H1 (cell line): ENCODE data around the gene HEXIM2. TPM values are rescaled to one million over a fixed set of nuclear protein-coding genes. Genes with fewer than 3 reads are reported as not detected.
A peak's percentile ranks its signal among the peaks of the same experiment; 100 is the strongest.

Source experiments
- CTCF ChIA-PET: fragments of 300-600 bp; sonication (Branson Sonifier 250); formaldehyde crosslinking; loops from one replicate; lab custom pipeline; 2021; ENCODE audit not compliant: partially characterized antibody; lab: Charles Lee
- POLR2A ChIA-PET: fragments of 300-600 bp; sonication (Branson Sonifier 250); formaldehyde crosslinking; loops from one replicate; lab custom pipeline; 2021; ENCODE audit warnings: inconsistent platforms; ENCODE audit not compliant: partially characterized antibody; lab: Charles Lee
- DNase-seq, 2 experiments: peaks; one replicate each; pipeline versions ENCODE4 v3.0.0 to v3.0.0-alpha.2; 2010 to 2022; ENCODE audit warnings: low spot score in 2 of 2, low read depth in 1 of 2, mixed read lengths in 1 of 2
- FAIRE-seq: peaks from 2 replicates; lab custom pipeline; 2011; peaks lifted over from hg19 to GRCh38; lab: Jason Lieb, UNC
- H2AFZ ChIP-seq: 2 replicates; pipeline ENCODE4 v1.8.1; 2012; ENCODE audit warnings: low read length, inconsistent platforms
- H2AK5ac ChIP-seq: 2 replicates; pipeline ENCODE4 v1.6.1; 2013; ENCODE audit warnings: low read depth, low read length
- H2BK120ac ChIP-seq: replicated peaks from 2 replicates; pipeline ENCODE3; 2013; ENCODE audit warnings: low read depth, low read length, inconsistent platforms
- H2BK12ac ChIP-seq: 2 replicates; pipeline ENCODE4 v1.6.1; 2013; ENCODE audit warnings: low read depth, low read length
- H2BK15ac ChIP-seq: 2 replicates; pipeline ENCODE4 v1.6.1; 2013; ENCODE audit warnings: low read length
- H2BK20ac ChIP-seq: 2 replicates; pipeline ENCODE4 v1.6.1; 2013; ENCODE audit warnings: low read length
- H2BK5ac ChIP-seq: 2 replicates; pipeline ENCODE4 v1.6.1; 2013; ENCODE audit warnings: low read depth, low read length
- H3K14ac ChIP-seq: 2 replicates; pipeline ENCODE4 v1.6.1; 2013; ENCODE audit warnings: inconsistent platforms; ENCODE audit not compliant: insufficient read length
- H3K18ac ChIP-seq: 2 replicates; pipeline ENCODE4 v1.6.1; 2013; ENCODE audit warnings: low read length; ENCODE audit errors: extremely low read depth
- H3K23ac ChIP-seq: 2 replicates; pipeline ENCODE4 v1.6.1; 2013; ENCODE audit warnings: inconsistent platforms; ENCODE audit not compliant: insufficient read length
- H3K23me2 ChIP-seq: 2 replicates; pipeline ENCODE4 v1.6.1; 2013; ENCODE audit warnings: low read depth, low read length
- H3K27ac ChIP-seq: 2 replicates; pipeline ENCODE4 v1.6.1; 2011; ENCODE audit warnings: low read depth, low read length, inconsistent platforms
- H3K27me3 ChIP-seq, 4 experiments: replicated peaks in 1 of 4; 1 replicate in 1 of 4; 2 replicates in 3 of 4; pipeline versions ENCODE4 v1.6.1 to v1.8.1; 2011 to 2013; ENCODE audit warnings: low read length in 3 of 4, mild to moderate bottlenecking in 3 of 4, inconsistent platforms in 2 of 4, mixed read lengths in 2 of 4, moderate library complexity in 1 of 4; ENCODE audit not compliant: control insufficient read depth in 3 of 4, insufficient read depth in 3 of 4; ENCODE audit errors: extremely low read depth in 1 of 4
- H3K36me3 ChIP-seq, 4 experiments: 2 replicates each; pipeline versions ENCODE4 v1.6.1 to v1.8.1; 2011 to 2013; ENCODE audit warnings: mild to moderate bottlenecking in 4 of 4, low read length in 3 of 4, moderate library complexity in 2 of 4, control low read depth in 1 of 4, inconsistent platforms in 1 of 4; ENCODE audit not compliant: insufficient read depth in 4 of 4, control insufficient read depth in 2 of 4
- H3K4ac ChIP-seq: replicated peaks from 2 replicates; pipeline ENCODE3; 2013; ENCODE audit warnings: low read length, low read depth, mixed read lengths, inconsistent platforms; ENCODE audit not compliant: insufficient read length
- H3K4me1 ChIP-seq, 4 experiments: replicated peaks in 1 of 4; 1 replicate in 1 of 4; 2 replicates in 3 of 4; pipeline versions ENCODE4 v1.6.1 to v1.8.1; 2011 to 2013; ENCODE audit warnings: low read length in 3 of 4, inconsistent platforms in 2 of 4, mixed read lengths in 1 of 4; ENCODE audit not compliant: insufficient read depth in 4 of 4, control insufficient read depth in 3 of 4
- H3K4me2 ChIP-seq, 2 experiments: 2 replicates each; pipeline versions ENCODE4 v1.6.1 to v1.8.1; 2011 to 2013; ENCODE audit warnings: low read depth in 2 of 2, low read length in 2 of 2, control low read depth in 1 of 2, inconsistent platforms in 1 of 2, mild to moderate bottlenecking in 1 of 2; ENCODE audit not compliant: insufficient read depth in 1 of 2
- H3K4me3 ChIP-seq, 4 experiments: fragments of 200-600, 300-600 bp in 1 of 4; sonication (generic), shearing (Covaris generic), sonication (Bioruptor Twin) in 1 of 4; 2 replicates each; pipeline versions ENCODE4 v1.5.1 to v1.8.1; 2011 to 2016; ENCODE audit warnings: low read length in 4 of 4, low read depth in 3 of 4, control low read depth in 2 of 4, inconsistent platforms in 2 of 4, mild to moderate bottlenecking in 2 of 4, mixed read lengths in 1 of 4, moderate library complexity in 1 of 4; ENCODE audit not compliant: insufficient read depth in 2 of 4; ENCODE audit errors: extremely low read depth in 1 of 4
- H3K56ac ChIP-seq: replicated peaks from 2 replicates; pipeline ENCODE3; 2013; ENCODE audit warnings: low read depth, mild to moderate bottlenecking, mixed read lengths, low read length, inconsistent platforms; ENCODE audit not compliant: insufficient read length
- H3K79me1 ChIP-seq: 2 replicates; pipeline ENCODE4 v1.6.1; 2013; ENCODE audit warnings: low read depth, low read length, control low read depth
- H3K79me2 ChIP-seq, 2 experiments: 2 replicates each; pipeline versions ENCODE4 v1.6.1 to v1.8.1; 2012 to 2013; ENCODE audit warnings: low read length in 2 of 2, mild to moderate bottlenecking in 2 of 2, inconsistent platforms in 1 of 2; ENCODE audit not compliant: insufficient read depth in 2 of 2, control insufficient read depth in 1 of 2
- H3K9ac ChIP-seq, 4 experiments: replicated peaks in 1 of 4; 1 replicate in 1 of 4; 2 replicates in 3 of 4; pipeline versions ENCODE4 v1.6.1 to v1.8.1; 2011 to 2013; ENCODE audit warnings: low read depth in 3 of 4, low read length in 3 of 4, control low read depth in 2 of 4, mild to moderate bottlenecking in 2 of 4, moderate library complexity in 2 of 4, inconsistent platforms in 1 of 4; ENCODE audit errors: extremely low read depth in 1 of 4
- H3K9me3 ChIP-seq, 2 experiments: 2 replicates each; pipeline versions ENCODE4 v1.6.1 to v1.8.1; 2012 to 2013; ENCODE audit warnings: mild to moderate bottlenecking in 2 of 2, moderate library complexity in 2 of 2, control low read depth in 1 of 2, inconsistent platforms in 1 of 2, low read depth in 1 of 2, low read length in 1 of 2, mixed read lengths in 1 of 2; ENCODE audit not compliant: insufficient read depth in 2 of 2
- H4K20me1 ChIP-seq, 2 experiments: replicated peaks in 1 of 2; 2 replicates each; pipeline versions ENCODE3 to v1.8.1; 2011 to 2013; ENCODE audit warnings: inconsistent platforms in 2 of 2, low read length in 2 of 2, mild to moderate bottlenecking in 1 of 2; ENCODE audit not compliant: insufficient read depth in 2 of 2, control insufficient read depth in 1 of 2
- H4K5ac ChIP-seq: 2 replicates; pipeline ENCODE4 v1.6.1; 2013; ENCODE audit warnings: low read length, low read depth, mixed read lengths, inconsistent platforms; ENCODE audit not compliant: insufficient read length
- H4K8ac ChIP-seq: 2 replicates; pipeline ENCODE4 v1.8.0; 2013; ENCODE audit warnings: mild to moderate bottlenecking, moderate library complexity, low read length, inconsistent platforms; ENCODE audit not compliant: insufficient read depth; ENCODE audit errors: extremely low read depth
- H4K91ac ChIP-seq: replicated peaks from 2 replicates; pipeline ENCODE3; 2013; ENCODE audit warnings: low read length, mixed read lengths, inconsistent platforms; ENCODE audit not compliant: insufficient read length
- BACH1 ChIP-seq: IDR thresholded peaks from 2 replicates; pipeline ENCODE4 v1.6.1; 2012; ENCODE audit warnings: low read length, improper control_type of control experiment
- CTBP2 ChIP-seq: IDR thresholded peaks from 2 replicates; pipeline ENCODE4 v1.7.0; 2011; ENCODE audit warnings: borderline replicate concordance, mild to moderate bottlenecking, moderate library complexity, mixed read lengths, low read length; ENCODE audit not compliant: insufficient read depth, insufficient read length
- CTCF ChIP-seq, 3 experiments: IDR thresholded peaks; 1 replicate in 2 of 3; 2 replicates in 1 of 3; pipeline versions ENCODE4 v1.5.1 to v1.6.1; 2011; ENCODE audit warnings: low read length in 3 of 3, mild to moderate bottlenecking in 3 of 3, inconsistent platforms in 2 of 3, low read depth in 1 of 3, moderate library complexity in 1 of 3; ENCODE audit not compliant: insufficient read depth in 1 of 3; ENCODE audit errors: control extremely low read depth in 1 of 3
- POLR2AphosphoS5 ChIP-seq: IDR thresholded peaks from 2 replicates; pipeline ENCODE4 v1.6.1; 2011; ENCODE audit warnings: low read depth, low read length
- WGBS, 2 experiments: shearing (Covaris generic) in 1 of 2; methylation state at CpG; one replicate each; pipeline versions ENCODE4 v1.1.6 to v1.1.7; 2013 to 2015; ENCODE audit warnings: low lambda C conversion rate in 2 of 2, mixed read lengths in 2 of 2, inconsistent platforms in 1 of 2, low coverage in 1 of 2, missing lambda C conversion rate in 1 of 2; ENCODE audit not compliant: insufficient replicate concordance in 2 of 2, insufficient coverage in 1 of 2, insufficient read length in 1 of 2; ENCODE audit errors: extremely low coverage in 1 of 2, missing lambda C conversion rate in 1 of 2; 5-methylcytosine and 5-hydroxymethylcytosine counted together
- polyA plus RNA-seq, 7 experiments: library from polyadenylated mRNA; depleted of rRNA in 3 of 7; stranded (reverse) in 5 of 7; unstranded in 2 of 7; fragments of >200 nt in 5 of 7; fragments of 200-250 nt in 2 of 7; gene quantifications; 1 replicate in 5 of 7; 2 replicates in 1 of 7; 4 replicates in 1 of 7; pipeline versions ENCODE4 v1.2.1 to v1.2.3, GENCODE V29; 2011 to 2013; ENCODE audit warnings: missing spikeins in 2 of 7, mixed read lengths in 2 of 7
- total RNA-seq: library from RNA; stranded (reverse); fragmentation: NEBNext Ultra II Directional; extraction: Animal tissue kit (Norgen Biotek cat#: 25700); gene quantifications from 2 replicates; pipeline ENCODE4 v1.2.1, GENCODE V29; 2021
- TF ChIP-seq, protein P1 (sequence below): IDR thresholded peaks from 2 replicates; pipeline ENCODE4 v1.6.1; 2012; ENCODE audit warnings: low read length, inconsistent platforms

Gene HEXIM2
- total and polyA plus RNA-seq, 2 of the 8 experiments (the other 6 are each of a cell fraction or from before 2014, with no cell fraction given), result 7.5 to 13.2 TPM

GRCh38 chr17:45132572-45133463 is 28.9 kb upstream of the HEXIM2 start:
- Histone ChIP-seq H2BK120ac (no peak overlapping the region), H4K8ac (no peak overlapping the region; the same call in 1 of the 2 replicates), H3K4me1 (peaks cover 0 to 12% (median 4%) of the 10 kb centered on the region in 4 experiments; a peak in 4 of 7 replicates), H2BK20ac (no peak overlapping the region), H3K23me2 (peaks cover 6% of the 10 kb centered on the region), H3K23ac (no peak overlapping the region), H4K5ac (peak overlapping the region; percentile 51), H3K4ac (peak overlapping the region; percentile 30), H3K14ac (no peak overlapping the region), H2AFZ (no peak overlapping the region; the same call in 1 of the 2 replicates), H2AK5ac (no peak overlapping the region), H3K9ac (peak overlapping the region in 1 of 4 experiments; percentile 41; a peak in 2 of 7 replicates), H2BK5ac (peak overlapping the region; percentile 78; the same call in 1 of the 2 replicates), H4K91ac (peak overlapping the region; percentile 71), H4K20me1 (peaks cover 5 to 10% of the 10 kb centered on the region in 2 experiments), H2BK15ac (no peak overlapping the region), H3K27me3 (no peaks in the 10 kb centered on the region), H3K18ac (peak overlapping the region; percentile 78), H3K9me3 (no peaks in the 10 kb centered on the region), H3K27ac (0 out of 2 replicates have a peak overlapping the region, but pooled peaks have one; percentile 4), H3K4me2 (peak overlapping the region; percentile 55 to 93), H3K79me1 (no peaks in the 10 kb centered on the region), H3K56ac (peak overlapping the region; percentile 75), H2BK12ac (peak overlapping the region; percentile 50; the same call in 1 of the 2 replicates), H3K4me3 (peak overlapping the region; percentile 40 to 81 (median 70)), H3K79me2 (no peaks in the 10 kb centered on the region), H3K36me3 (no peaks in the 10 kb centered on the region)
- no peak for FAIRE-seq
- WGBS, 2 experiments, result 3% methylated on average over 49 of the region's 71 CpGs; no CpG with 5 or more reads in 1 of the 2 experiments
- CTCF ChIA-PET, result interaction anchor here (0.6 to 11.7 kb wide), 15 partner anchors 8 to 155 kb away, joined by 3 to 156 read pairs (median 14); partner anchors contain the start of genes HEXIM1 and HEXIM2
- peak in 1 of 2 experiments; percentile 87 for DNase-seq
- POLR2A ChIA-PET, result interaction anchor here (0.6 to 15.8 kb wide), 4 partner anchors 16 to 285 kb away, joined by 3 to 185 read pairs (median 4); partner anchors contain the start of genes HEXIM1 and HEXIM2
- TF ChIP-seq CTBP2, result no peak
- TF ChIP-seq, protein P1, sequence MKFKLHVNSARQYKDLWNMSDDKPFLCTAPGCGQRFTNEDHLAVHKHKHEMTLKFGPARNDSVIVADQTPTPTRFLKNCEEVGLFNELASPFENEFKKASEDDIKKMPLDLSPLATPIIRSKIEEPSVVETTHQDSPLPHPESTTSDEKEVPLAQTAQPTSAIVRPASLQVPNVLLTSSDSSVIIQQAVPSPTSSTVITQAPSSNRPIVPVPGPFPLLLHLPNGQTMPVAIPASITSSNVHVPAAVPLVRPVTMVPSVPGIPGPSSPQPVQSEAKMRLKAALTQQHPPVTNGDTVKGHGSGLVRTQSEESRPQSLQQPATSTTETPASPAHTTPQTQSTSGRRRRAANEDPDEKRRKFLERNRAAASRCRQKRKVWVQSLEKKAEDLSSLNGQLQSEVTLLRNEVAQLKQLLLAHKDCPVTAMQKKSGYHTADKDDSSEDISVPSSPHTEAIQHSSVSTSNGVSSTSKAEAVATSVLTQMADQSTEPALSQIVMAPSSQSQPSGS, result peak; percentile 83; the same call in 1 of the 2 replicates
- TF ChIP-seq BACH1, result 0 out of 2 replicates have a peak, but pooled peaks have one; percentile 28
- TF ChIP-seq CTCF (IDR thresholded peaks at IDR 0.05; ENCODE audit: control extremely low read depth in 1 of 3, insufficient read depth in 1 of 3, low read depth in 1 of 3, low read length in 3 of 3), result peak; percentile 81 to 93 (median 89)
- no peak for TF ChIP-seq POLR2AphosphoS5
